GM18861 (cell line): ENCODE data around the gene SLC34A2.
"Not testable (repeated sequence)": the region's sequence is repeated elsewhere in the genome, so short reads cannot be mapped to it uniquely, and the experiment has no call there.

Source experiments
- ATAC-seq: cut with Tn5 transposase; IDR thresholded peaks from one replicate; pipeline ENCODE4 v1.9.1; 2021; ENCODE audit not compliant: unreplicated experiment

Gene SLC34A2

GRCh38 chr4:25661441-25661840, 5.8 kb downstream of the SLC34A2 start:
- ATAC-seq, result not testable (repeated sequence)

DNA sequence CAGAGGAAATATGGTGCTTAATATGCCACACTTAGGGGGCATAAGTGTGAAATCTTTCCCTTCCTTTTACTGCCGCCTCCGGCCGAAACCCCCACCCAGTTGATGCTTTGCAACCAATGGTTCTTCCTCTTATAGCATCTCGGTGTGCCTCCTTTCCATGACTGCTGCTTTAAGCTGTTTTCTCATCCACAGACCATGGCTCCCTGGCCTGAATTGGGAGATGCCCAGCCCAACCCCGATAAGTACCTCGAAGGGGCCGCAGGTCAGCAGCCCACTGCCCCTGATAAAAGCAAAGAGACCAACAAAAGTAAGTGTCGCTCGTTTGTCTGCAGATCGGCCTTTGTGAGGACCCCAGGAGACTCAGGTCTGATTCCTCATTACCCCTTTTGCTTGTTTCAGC, 6.7 kb downstream of the SLC34A2 start:
- ATAC-seq, result no peak

DNA sequence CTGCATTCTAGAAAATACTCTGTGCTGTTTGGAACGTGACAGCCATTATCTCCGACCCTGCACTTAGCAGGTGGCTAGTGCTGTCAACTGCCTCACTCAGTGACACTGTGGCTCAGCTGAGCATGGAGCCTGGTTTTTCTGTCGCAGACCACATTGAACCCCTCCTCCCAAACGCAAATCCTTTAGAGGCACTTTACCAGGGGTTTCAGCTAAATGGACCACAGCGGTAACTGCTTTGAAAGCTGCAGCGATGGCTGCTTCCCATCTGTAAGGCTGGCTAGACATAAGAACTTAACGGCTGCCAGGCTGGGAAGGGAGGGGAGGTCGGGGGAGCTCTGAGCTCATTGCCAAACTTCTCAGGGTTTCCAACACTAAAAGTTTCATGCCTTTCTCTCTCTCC, 8.1 kb downstream of the SLC34A2 start:
- no peak for ATAC-seq

DNA sequence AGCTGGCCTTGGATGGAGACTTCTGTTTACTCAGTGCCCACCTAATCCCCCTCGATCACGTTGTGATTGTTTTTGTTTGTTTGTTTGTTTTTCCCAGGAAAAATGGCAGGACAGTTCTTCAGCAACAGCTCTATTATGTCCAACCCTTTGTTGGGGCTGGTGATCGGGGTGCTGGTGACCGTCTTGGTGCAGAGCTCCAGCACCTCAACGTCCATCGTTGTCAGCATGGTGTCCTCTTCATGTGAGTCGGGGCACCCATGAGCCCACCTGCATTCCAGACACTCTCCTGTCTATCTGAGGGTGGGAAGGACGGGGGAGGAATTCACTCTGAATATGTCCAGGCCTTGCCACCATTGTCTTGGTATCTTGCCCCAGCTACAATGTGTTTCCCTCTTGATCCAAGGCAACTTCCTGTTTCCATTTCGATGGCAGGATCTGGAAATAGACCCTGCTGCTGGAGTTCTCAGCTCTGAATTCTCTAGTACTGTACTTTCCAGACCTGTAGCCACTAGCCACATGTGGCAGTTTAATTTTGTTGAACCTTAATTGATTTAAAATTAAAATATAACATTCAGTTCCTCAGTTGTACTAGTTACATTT, 10.5 kb downstream of the SLC34A2 start:
- ATAC-seq, result no peak

DNA sequence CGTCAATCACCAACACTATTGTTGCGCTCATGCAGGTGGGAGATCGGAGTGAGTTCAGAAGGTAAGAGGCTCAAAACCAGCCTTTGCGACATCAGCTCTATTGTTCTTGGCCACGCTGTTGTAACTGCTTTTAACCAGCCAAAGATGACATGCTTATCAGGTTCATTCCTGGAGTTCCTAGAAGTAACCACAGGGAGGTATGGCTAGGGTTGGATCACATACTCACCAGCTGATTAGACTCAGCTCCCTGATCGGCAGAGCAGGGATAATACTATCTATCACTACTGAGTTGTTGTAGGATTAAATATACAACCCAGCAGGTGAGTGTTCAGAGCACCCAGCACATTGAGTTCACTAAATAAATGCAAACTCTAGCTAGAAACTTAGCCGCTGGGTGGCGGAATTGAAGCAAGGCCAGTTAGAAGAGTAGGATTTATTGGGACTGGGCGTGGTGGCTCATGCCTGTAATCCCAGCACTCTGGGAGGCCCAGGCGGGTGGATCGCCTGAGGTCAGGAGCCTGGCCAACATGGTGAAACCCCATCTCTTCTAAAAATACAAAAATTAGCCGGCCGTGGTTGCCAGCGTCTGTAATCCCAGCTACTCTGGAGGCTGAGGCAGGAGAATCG, 12.4 kb downstream of the SLC34A2 start:
- no peak for ATAC-seq

GRCh38 chr4:25670991-25671390, 15.3 kb downstream of the SLC34A2 start:
- no peak for ATAC-seq

- no peak for ATAC-seq
Measured at GRCh38 chr4:25672756-25673155, 17.1 kb downstream of the SLC34A2 start.

DNA sequence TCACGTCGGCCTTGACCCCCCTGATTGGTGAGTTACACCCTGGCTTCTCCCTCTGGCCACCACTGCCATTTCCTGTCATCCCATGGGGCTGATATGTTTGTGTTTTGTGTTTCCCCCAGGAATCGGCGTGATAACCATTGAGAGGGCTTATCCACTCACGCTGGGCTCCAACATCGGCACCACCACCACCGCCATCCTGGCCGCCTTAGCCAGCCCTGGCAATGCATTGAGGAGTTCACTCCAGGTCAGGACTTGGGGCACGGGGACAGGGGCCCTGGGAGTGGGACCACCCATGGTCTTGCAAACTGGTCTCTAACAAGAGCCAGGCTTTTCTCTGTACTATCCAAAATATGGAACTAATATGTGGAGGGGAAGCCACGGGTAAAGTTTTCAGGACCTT, 18.7 kb downstream of the SLC34A2 start:
- no peak for ATAC-seq

DNA sequence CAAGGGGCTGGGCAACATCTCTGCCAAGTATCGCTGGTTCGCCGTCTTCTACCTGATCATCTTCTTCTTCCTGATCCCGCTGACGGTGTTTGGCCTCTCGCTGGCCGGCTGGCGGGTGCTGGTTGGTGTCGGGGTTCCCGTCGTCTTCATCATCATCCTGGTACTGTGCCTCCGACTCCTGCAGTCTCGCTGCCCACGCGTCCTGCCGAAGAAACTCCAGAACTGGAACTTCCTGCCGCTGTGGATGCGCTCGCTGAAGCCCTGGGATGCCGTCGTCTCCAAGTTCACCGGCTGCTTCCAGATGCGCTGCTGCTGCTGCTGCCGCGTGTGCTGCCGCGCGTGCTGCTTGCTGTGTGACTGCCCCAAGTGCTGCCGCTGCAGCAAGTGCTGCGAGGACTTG, 20.6 kb downstream of the SLC34A2 start:
- no peak for ATAC-seq

- ATAC-seq, result no peak
Measured at GRCh38 chr4:25677157-25677556, 21.5 kb downstream of the SLC34A2 start.

GRCh38 chr4:25677943-25678342, 22.3 kb downstream of the SLC34A2 start:
- ATAC-seq, result no peak

DNA sequence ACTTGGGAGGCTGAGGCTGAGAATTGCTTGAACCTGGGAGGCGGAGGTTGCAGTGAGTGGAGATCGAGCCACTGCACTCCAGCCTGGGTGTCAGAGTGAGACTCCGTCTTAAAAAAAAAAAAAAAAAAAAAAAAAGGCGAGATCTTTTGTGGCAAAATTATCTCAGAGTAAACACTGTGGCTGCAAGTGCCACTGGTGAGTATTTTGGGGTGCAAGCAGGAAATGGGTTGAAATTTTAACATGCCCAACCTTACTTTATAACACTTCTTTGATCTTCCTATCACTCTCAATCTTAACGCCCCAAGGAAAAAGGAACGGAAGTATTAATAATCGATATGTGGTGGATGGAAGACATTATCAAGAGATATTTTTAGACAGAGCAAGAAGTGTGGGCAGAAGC, 32.1 kb downstream of the SLC34A2 start:
- no peak for ATAC-seq

DNA sequence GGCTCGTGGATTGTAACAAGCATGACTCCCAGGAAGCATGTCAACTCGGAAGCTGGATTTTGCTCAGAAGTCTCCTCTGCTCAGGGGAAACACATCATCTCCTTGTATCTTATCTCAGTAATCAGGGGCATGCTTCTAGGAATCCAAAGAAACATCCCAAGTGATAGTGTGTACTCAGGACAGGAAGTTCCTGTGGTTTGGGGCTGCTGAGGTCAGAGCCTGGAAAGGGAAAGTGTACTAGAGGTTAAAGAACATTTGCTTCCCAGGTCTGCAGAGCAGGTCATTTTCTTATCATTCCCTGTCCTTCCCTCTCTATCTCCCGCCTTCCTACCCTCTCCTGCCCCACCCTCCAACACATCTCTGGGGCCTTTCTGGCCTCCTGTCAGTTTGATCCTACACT, 38.8 kb downstream of the SLC34A2 start:
- ATAC-seq, result no peak

- ATAC-seq, result no peak
Measured at GRCh38 chr4:25696409-25696808, 40.8 kb downstream of the SLC34A2 start.

- ATAC-seq, result no peak
Measured at GRCh38 chr4:25697516-25697915, 41.9 kb downstream of the SLC34A2 start.

DNA sequence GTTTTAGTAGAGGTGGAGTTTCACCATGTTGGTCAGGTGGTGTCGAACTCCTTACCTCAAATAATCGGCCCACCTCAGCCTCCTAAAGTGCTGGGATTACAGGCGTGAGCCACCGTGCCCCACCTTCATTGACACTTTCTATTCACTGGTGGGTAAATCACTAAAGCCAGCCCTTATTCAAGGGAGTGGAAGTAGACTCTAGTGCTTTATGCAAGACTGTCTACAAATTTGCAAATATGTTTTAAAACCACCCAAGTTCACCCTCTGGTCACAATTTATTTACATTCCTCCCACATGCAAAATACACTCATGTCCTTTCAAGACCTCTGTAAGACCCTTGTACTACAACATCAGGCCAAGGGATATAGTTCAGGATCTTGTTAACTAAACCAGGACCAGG, 45.0 kb downstream of the SLC34A2 start:
- no peak for ATAC-seq

GRCh38 chr4:25702848-25703247, 47.2 kb downstream of the SLC34A2 start:
- ATAC-seq, result no peak

- ATAC-seq, result no peak
Measured at GRCh38 chr4:25703731-25704388, 48.2 kb downstream of the SLC34A2 start.

DNA sequence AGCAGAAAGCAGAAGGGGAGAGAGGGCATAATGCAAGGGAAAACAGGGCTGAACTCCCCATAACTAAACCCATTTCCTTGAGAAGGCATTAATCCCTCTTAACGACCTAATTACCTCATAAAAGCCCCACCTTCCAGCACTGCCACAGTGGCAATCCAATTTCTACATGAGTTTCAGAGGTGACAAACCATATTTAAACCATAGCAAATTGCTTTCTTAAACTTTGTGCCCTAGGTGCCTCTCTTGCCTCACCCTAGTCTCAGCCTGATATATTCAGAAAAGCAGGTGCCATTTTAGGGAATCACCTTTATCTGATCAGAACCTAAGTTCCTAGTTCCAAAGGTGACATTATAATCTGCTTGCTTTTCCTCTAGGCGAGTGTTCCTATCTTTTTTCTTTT, 48.9 kb downstream of the SLC34A2 start:
- ATAC-seq, result no peak

- ATAC-seq, result no peak
Measured at GRCh38 chr4:25710637-25711036, 55.0 kb downstream of the SLC34A2 start.

GRCh38 chr4:25712611-25713010, 57.0 kb downstream of the SLC34A2 start:
- ATAC-seq, result no peak

DNA sequence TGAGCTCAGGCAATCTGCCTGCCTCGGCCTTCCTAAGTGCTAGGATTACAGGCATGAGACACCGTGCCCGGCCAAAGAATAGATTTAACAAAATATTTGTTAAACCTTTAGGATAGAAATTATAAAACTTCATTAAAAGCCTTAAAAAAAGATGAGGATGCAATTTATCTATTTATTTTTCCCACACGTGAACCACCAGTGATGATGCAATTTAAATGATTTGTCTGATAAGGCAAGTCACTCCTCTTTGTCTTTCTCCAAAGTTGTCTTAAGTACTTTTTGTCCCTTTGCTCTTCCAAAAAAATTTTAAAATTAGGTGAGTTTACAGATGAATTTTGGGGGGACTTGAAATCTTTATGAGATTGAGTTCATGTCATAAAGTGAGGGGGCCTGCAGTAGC, 58.2 kb downstream of the SLC34A2 start:
- ATAC-seq, result no peak

DNA sequence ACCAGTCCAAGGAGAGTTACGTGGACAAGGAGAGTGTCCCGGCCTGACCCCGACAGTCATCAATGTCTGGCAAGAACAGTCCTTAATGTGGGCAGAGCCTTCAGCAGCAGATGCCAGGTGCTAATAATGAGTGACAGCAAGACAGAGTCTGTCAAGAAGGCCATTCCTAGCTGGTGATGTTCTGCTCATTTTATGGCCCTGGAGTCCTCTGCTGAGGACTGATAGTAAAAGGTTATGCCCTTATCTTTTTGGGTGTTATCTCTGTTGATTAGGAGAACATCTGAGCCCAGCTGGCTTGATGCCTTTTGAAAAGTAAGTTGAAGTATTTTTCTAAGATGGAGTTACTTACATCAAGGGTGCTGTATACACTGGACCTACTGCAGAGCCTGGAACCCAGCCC, 67.3 kb downstream of the SLC34A2 start:
- ATAC-seq, result no peak
